GM18870 (cell line): ENCODE data around the gene SULT2A1.
"Not testable (repeated sequence)": the region's sequence is repeated elsewhere in the genome, so short reads cannot be mapped to it uniquely, and the experiment has no call there.

Experiments
- ATAC-seq: cut with Tn5 transposase; IDR thresholded peaks from one replicate; pipeline ENCODE4 v1.9.1; 2021; ENCODE audit warnings: moderate library complexity; ENCODE audit not compliant: unreplicated experiment

Gene SULT2A1, protein sequence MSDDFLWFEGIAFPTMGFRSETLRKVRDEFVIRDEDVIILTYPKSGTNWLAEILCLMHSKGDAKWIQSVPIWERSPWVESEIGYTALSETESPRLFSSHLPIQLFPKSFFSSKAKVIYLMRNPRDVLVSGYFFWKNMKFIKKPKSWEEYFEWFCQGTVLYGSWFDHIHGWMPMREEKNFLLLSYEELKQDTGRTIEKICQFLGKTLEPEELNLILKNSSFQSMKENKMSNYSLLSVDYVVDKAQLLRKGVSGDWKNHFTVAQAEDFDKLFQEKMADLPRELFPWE

DNA sequence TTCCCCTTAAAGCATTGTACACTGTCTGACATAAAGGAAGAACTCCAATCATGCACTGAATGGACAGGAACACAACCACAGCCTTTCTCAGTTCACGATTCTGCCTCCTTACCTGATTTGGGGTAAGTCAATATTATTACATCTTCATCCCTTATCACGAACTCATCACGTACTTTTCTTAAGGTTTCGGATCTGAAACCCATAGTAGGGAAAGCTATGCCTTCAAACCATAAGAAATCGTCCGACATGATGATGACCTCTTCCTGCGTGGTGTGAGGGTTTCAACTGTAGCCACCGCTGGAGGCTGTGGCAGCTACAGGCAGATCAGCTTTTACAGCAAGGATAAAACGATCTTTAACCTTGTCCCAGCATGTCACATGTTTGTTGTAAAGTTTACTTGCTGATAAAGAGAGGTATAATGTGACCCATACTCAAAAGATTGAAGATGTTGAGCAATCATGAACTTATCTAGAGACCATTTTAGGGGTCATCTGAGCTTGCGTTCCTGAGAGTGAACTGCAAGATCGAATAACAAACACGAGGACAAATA lies at the start of gene SULT2A1:
Gene SULT2A1, minus strand, starts transcription at position 306 of the 550 bp plus-strand sequence. Its CDS starts 58 bp downstream, at position 248.
- ATAC-seq = no peak

DNA sequence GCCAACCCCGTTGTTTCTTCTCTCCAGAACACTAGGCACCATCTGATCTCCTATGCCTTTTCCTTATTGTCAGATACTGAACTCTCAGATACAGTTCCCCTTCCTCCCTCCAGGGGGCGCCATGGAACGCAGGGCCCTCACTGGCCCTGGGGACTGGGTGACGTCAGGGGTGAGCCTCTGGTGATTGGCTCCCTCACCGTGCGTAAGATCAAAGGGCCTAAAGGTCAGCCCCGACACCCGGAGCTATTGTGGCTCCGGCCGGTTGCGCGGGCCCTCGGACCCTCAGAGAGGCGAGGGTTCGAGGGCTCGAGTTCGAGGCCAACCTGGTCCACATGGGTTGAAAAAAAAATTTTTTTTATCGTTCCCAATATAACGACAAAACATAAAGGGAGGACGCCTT lies 42.5 kb upstream of the SULT2A1 start:
- not testable (repeated sequence) for ATAC-seq

DNA sequence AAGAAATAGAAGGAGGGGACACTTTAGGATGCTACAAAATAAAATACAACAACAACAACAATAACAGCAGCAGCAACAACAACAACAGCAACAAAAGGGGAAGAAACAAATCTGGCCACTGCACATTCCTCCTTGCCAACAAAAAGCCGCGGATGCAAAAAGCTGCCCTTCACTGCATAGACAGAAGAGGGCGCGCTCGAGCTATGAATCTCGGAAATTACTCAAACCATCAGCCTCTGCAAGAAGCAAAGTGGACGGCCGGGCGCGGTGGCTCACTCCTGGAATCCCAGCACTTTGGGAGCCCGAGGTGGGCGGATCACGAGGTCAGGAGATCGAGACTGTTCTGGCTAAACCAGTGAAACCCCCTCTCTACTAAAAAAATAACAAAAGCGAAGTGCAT lies 34.0 kb upstream of the SULT2A1 start:
- ATAC-seq = not testable (repeated sequence)

DNA sequence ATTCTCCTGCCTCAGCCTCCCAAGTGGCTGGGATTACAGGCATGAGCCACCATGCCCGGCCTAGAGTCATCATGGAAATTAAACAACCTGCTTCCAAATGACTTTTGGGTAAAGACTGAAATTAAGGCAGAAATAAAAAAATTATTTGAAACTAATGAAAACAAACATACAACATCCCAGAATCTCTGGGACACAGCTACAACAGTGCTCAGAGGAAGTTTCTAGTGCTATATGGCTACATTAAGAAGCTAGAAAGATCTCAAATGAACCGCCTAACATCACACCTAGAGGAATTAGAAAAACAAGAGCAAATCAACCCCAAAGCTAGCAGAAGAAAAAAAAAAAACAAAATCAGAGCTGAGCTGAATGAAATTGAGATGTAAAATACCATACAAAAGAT lies 24.1 kb upstream of the SULT2A1 start:
- not testable (repeated sequence) for ATAC-seq

DNA sequence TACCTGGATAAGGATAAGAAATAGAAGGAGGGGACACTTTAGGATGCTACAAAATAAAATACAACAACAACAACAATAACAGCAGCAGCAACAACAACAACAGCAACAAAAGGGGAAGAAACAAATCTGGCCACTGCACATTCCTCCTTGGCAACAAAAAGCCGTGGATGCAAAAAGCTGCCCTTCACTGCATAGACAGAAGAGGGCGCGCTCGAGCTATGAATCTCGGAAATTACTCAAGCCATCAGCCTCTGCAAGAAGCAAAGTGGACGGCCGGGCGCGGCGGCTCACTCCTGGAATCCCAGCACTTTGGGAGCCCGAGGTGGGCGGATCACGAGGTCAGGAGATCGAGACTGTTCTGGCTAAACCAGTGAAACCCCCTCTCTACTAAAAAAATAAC lies 23.2 kb upstream of the SULT2A1 start:
- not testable (repeated sequence) for ATAC-seq

DNA sequence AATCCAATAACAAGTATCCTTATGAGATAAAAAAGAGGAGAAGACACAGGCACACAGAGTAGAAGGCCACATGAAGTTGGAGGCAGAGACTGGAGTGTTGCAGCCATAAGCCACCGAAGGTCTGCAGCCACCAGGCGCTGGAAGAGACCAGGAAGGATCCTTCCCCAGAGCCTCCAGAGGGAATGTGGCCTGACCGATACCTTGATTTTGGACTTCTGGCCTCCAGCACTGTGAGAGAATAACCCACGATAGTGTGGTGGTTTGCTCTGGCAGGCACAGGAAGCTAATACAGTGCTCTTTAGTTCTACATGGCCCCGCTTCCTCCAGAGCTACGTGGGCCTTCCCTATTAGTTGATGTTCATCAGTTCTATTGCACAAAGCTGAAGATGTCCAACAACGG lies 15.3 kb upstream of the SULT2A1 start:
- no peak for ATAC-seq

DNA sequence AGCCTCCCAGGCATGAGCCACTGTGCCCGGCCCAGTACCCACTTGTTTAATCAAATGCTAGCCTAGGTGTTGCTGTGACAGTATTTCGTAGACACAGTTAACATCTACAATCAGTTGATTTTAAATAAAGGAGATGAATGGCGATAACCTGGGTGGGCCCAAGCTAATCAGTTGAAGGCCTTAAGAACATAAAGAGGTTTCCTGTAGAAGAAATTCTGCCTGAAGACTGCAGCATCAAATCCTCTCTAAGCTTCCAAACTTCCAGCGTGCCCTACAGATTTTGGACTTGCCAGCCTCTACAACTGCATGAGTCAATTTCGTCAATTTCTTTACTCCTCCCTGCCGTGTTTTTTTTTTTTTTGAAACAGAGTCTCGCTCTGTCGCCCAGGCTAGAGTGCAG lies 13.2 kb upstream of the SULT2A1 start:
- ATAC-seq = no peak

DNA sequence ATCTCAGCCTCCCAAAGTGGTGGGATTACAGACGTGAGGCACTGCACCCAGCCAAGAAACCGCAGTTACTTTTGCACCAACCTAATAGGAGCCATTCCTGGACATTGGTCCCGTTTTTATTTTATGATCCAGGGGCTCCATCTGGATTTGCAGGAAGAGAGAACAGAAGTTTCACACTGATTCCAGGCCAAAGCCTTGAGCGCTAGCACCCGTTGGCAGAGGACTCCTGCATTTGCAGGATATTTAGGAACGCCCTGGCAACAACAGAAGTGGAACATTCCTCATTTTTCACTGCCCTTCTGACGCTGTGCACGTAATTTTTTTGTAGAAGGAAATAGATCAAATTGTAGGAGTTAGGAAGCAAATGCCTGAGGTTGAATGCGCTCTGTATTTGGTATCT lies 11.7 kb upstream of the SULT2A1 start:
- ATAC-seq = no peak

DNA sequence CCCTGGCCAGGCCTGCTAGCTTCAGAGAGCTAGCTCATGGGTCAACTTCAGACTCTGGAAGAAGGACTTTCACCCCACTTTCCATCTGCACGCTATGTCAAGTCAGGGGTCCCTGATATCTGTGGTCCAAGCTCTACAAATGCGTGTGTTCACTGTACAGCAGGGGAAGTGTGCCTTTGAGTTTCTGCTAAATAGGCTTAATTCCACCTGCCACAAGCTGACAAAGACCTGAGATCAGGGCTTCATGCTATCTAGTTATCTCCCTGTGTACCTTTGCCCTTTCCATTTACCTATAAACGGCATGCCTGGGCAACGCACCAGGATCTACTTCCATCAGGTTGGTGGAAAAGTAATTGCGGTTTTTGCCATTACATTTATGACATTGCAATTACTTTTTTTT lies 10.7 kb upstream of the SULT2A1 start:
- ATAC-seq = no peak

DNA sequence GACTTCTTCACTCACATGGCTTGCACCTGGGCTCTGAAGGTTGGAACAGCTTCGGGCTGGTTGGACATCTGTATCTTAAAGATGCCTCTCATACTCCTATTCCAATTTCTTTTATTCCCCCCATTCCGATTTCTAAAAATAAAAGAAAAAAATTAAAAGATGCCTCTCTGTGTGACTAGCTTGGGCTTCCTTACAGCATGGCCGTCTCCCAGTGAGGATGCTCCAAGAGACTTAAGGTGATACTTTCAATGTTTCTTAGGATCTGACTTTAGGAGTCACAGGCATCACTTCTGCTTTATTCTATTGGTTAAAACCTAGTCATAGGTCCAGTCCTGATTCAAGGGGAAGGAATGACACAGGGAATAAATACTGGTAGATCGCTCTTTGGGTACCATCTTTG lies 9.9 kb upstream of the SULT2A1 start:
- no peak for ATAC-seq

DNA sequence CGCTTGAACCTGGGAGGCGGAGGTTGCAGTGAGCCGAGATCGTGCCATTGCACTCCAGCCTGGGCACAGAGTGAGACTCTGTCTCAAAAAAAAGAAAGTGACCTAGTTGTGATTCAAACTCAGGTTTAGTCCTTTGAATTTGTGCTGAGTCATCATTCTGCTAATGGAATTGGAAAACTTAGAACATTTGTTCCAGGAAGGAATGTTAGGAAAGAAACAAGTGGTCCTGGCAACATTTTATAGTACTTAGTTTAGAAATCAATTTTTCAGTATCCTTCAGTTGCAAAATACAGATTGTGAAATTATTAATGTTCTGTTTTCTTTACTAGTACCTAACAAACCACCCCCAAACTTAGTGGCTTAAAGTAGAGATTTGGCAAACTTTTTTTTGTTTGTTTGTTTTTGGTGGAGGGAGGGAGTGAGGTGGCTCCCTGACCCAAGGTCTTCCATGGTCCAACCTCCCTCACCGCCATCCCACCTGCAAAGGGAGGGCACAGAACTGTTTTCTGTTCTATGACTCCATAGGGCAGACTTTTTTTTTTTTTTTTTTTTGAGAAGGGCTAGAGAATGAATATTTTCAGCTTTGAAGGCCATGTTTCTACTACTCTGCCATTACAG lies 9.2 kb upstream of the SULT2A1 start:
- no peak for ATAC-seq

DNA sequence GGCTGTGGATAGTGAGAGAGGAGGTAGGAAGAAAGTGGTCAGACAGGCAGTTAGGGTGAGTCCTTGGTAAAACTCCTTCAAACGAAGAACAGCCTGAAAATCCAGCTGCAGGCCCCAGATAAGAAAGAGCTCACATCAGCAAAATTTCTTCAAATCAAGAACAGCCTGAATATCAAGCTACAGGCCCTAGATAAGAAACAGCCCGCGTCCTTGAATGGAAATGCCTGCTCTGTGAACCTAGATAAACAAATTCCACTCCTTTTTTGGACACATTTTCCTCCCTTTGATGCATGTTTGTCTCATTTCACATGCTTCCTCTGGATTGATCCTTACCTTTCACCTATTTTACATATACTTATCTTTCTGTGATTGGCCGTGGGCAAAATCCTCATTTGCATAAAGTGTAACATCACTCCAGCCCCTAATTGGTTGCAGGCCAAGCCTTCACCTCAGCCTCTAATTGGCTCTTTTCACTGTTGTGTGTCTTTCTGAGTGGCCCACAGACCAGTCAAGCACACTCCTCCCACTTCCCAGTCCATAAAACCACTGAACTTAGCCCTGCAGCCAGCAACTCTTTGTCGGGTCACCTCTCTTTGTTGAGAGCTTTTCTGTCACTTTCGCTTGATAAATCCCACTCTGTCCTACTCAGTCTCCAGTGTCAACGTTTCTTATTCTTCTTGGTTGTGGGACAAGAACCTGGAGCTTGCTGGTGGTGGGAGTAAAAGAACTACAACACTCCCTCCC lies 6.0 kb upstream of the SULT2A1 start:
- no peak for ATAC-seq

DNA sequence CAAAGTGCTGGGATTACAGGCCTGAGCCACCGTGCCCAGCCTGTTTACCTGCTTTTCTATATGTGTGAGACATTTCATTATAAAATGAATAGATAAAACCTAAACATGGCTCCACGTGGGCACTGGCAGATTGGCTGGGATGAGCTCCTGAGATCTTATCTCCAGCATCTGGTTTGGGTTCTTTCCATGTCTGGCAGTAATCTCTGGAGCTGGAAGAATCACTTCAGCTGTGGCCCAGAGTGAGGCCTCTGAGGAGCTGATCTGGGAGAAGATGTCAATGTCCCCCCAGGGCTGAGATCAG lies 5.5 kb upstream of the SULT2A1 start:
- ATAC-seq = no peak

DNA sequence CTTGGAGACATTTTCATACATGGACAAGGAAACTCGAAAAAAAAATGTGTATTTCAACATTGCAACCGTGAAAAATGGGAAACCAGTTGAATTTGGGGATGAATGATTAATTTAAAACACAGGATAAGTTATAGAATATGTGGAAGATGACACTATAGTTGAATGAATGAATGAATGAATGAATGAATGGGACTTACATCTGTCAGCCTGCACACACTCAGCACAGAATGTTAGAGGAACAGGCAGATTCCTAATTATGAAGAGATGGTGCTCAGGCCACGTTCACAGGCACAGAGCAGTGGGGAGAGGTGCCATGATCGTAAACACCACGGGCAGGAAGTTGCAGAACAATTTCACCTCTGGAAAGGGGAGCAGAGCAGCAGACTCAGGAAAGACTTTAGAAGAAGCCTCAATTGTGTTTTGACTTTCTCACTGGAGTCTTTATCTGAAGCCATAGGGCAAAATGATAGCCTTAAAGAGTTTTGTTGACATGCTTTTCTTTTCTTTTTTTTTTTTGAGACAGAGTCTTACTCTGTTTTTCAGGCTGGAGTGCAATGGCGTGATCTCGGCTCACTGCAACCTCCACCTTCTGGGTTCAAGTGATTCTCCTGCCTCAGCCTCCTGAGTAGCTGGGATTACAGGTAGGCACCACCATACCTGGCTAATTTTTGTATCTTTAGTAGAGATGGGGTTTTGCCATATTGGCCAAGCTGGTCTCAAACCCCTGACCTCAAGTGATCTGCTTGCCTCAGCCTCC lies 4.9 kb upstream of the SULT2A1 start:
- ATAC-seq = no peak

DNA sequence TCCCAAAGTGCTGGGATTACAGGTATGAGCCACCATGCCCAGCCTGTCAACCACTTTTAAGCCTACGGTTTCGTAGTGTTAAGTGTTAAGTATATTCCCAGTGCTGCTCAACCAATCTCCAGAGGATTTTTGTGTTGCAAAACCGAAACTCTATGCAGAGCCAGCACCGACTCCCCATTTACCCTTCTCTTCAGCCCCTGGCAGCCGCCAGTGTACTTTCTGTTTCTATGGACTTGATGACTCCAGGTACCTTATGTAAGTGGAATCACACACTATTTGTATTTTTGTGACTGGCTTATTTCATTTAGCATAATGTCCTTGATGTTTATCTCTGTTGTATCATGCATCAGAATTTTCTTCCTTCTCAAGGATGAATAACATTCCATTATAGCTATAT lies 1.1 kb downstream of the SULT2A1 start:
- ATAC-seq = no peak

DNA sequence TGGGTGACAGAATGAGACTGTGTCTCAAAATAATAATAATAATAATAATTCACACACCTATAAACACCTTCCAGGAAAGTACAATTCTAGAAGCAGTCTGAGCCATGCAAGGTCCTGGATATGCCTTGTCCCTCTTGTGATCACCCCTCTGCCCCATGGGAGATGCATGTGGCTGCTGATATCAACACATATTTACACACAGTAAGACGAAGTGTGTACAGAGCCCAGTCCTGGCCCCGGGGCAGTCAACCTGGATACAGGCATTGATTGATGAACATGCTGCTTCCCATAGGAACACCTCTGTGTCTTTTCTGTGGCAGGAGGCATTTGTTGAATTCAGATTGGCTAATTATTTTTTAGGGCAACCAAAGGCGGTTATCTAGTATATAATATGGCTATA lies 3.2 kb downstream of the SULT2A1 start:
- no peak for ATAC-seq

DNA sequence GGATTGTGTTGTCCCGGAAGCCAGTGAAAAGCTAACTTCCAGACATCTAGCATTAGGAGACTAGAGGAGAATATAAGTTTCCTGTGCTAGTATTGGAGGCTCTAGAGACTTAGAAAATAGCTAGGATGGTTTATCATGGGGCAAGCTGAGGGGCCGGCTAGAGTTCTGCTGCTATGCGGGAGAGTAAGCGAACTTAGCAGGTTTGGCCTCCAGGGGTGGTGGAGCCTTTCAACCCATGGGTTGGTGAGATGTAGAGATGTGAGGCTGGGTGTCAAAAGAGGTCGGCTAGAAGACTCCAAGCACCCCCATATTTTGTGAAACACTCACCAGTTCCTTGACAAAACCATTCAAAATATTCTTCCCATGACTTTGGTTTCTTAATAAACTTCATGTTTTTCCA lies 4.4 kb downstream of the SULT2A1 start:
- ATAC-seq = no peak

DNA sequence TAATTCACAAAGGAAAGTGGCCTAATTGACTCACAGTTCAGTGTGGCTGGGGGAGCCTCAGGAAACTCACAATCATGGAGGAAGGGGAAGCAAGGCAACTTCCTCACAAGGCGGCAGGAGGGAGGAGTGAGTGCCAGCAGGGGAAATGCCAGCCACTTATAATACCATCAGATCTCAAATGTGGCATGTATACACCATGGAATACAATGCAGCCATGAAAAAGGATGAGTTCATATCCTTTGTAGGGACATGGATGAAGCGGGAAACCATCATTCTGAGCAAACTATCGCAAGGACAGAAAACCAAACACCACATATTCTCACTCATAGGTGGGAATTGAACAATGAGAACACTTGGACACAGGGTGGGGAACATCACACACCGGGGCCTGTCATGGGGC lies 6.7 kb downstream of the SULT2A1 start:
- ATAC-seq = not testable (repeated sequence)

DNA sequence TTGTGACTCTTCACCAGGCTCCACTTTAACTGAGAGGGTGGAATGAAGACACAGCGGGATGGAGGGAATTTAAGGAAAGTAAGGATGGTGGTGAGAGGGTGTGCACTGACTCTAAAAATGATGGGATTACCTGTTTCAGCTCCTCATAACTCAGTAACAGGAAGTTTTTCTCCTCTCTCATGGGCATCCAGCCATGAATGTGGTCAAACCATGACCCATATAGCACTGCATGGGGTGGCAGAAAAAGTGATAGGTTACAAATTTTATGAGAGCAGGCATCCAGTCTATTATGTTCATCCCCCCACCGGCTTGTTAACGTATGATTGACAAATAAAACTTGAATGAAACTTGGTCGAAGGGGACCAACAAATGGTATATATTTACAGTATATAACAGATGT lies 7.2 kb downstream of the SULT2A1 start:
- ATAC-seq = no peak

DNA sequence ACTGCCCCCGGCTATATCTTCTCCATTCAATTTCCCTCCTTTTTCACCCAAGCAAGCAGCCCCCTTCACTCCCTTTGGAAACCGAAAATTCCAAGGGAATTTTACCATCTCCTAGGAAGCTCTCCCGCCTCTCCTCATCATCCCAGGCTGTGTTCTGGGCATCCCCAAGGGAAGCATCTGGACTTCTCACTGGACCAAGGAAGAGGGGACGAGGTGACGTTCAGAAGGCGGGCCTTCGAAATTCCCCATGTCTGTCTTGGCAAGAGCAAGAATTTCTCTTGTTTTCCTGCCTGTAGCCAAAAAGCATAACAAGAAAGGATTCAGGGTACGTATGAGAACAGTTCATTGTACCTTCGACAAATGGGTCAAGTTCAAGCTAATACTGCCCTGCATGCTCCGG lies 20.9 kb downstream of the SULT2A1 start:
- ATAC-seq = no peak

DNA sequence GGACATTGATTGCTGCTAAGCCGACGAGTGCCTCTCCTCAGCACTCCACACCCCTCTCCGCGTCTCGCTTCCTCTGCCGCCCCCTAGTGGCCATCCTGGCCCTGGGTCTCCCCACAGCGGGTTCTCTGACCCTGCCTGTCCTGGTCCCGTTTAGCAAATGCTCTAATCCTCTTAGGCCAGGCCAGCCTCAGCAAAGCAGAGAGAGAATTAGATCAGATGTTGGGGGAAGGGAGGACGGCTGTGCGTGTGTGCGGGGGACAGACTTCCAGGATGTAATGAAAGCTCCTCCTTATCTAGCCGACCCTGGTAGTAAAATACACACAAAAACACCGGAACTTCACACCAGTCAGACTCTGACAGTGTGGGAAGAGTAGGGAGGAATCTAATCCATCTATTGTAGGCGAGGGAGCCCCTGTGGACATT lies 22.6 kb downstream of the SULT2A1 start:
- ATAC-seq = no peak
